SK-N-SH treated with all-trans-retinoic acid at 6 μM for 48 hours (cell line): Measurements from ENCODE around the gene TPBGL.
"Not testable (repeated sequence)": the region's sequence is repeated elsewhere in the genome, so short reads cannot be mapped to it uniquely, and the experiment has no call there.

Experiments
- ATAC-seq: fragments of 200-7000 bp; cut with Tn5 transposase; 3 replicates; pipeline ENCODE4 v1.9.1; 2020; ENCODE audit warnings: mild to moderate bottlenecking, moderate library complexity
- ARNTL ChIP-seq: fragments of 450-650 bp; formaldehyde crosslinking; IDR thresholded peaks from 2 replicates; pipeline ENCODE4 v1.5.0; 2020; ENCODE audit warnings: low read depth, mild to moderate bottlenecking, moderate library complexity, borderline replicate concordance
- CSDC2 ChIP-seq: fragments of 250-450 bp; sonication (Bioruptor Pico); IDR thresholded peaks from 2 replicates; pipeline ENCODE4 v1.5.0; 2020; ENCODE audit warnings: mild to moderate bottlenecking, moderate library complexity
- ESRRG ChIP-seq: fragments of 250-450 bp; sonication (Bioruptor Pico); IDR thresholded peaks from 2 replicates; pipeline ENCODE4 v1.6.1; 2021; ENCODE audit warnings: mild to moderate bottlenecking
- GLIS3 ChIP-seq: fragments of 250-450 bp; sonication (Bioruptor Pico); IDR thresholded peaks from 2 replicates; pipeline ENCODE4 v1.5.0; 2020; ENCODE audit warnings: mild to moderate bottlenecking, moderate library complexity
- ISL1 ChIP-seq: fragments of 250-450 bp; sonication (Bioruptor Pico); IDR thresholded peaks from 2 replicates; pipeline ENCODE4 v2.1.2; 2022; ENCODE audit warnings: mild to moderate bottlenecking, moderate library complexity
- OSR1 ChIP-seq: fragments of 250-450 bp; sonication (Bioruptor Pico); IDR thresholded peaks from 2 replicates; pipeline ENCODE4 v1.8.0; 2022; ENCODE audit warnings: moderate library complexity, mild to moderate bottlenecking, inconsistent platforms
- PPARA ChIP-seq: fragments of 250-450 bp; sonication (Bioruptor Pico); IDR thresholded peaks from 2 replicates; pipeline ENCODE4 v1.5.0; 2020; ENCODE audit warnings: mild to moderate bottlenecking, borderline replicate concordance
- RARB ChIP-seq: fragments of 250-450 bp; sonication (Bioruptor Pico); IDR thresholded peaks from 2 replicates; pipeline ENCODE4 v1.8.0; 2021; ENCODE audit warnings: mild to moderate bottlenecking, moderate library complexity
- SNAI2 ChIP-seq: fragments of 250-450 bp; sonication (Bioruptor Pico); IDR thresholded peaks from 2 replicates; pipeline ENCODE4 v1.5.0; 2020; ENCODE audit warnings: mild to moderate bottlenecking, moderate library complexity
- TCF4 ChIP-seq: fragments of 250-450 bp; sonication (Bioruptor Pico); IDR thresholded peaks from 2 replicates; pipeline ENCODE4 v1.8.0; 2021; ENCODE audit warnings: mild to moderate bottlenecking, moderate library complexity, borderline replicate concordance
- TOX ChIP-seq: fragments of 250-450 bp; sonication (Bioruptor Pico); IDR thresholded peaks from 2 replicates; pipeline ENCODE4 v1.8.0; 2021; ENCODE audit warnings: mild to moderate bottlenecking, moderate library complexity, borderline replicate concordance
- ZC3H10 ChIP-seq: fragments of 250-450 bp; sonication (Bioruptor Pico); IDR thresholded peaks from 2 replicates; pipeline ENCODE4 v1.5.1; 2021; ENCODE audit warnings: mild to moderate bottlenecking, moderate library complexity
- ZFP3 ChIP-seq: fragments of 250-450 bp; sonication (Bioruptor Pico); IDR thresholded peaks from 2 replicates; pipeline ENCODE4 v1.5.0; 2020; ENCODE audit warnings: mild to moderate bottlenecking, moderate library complexity
- ZFP30 ChIP-seq: fragments of 450-650 bp; formaldehyde crosslinking; IDR thresholded peaks from 2 replicates; pipeline ENCODE4 v1.5.0; 2022; ENCODE audit warnings: mild to moderate bottlenecking, moderate library complexity
- ZNF565 ChIP-seq: fragments of 450-650 bp; formaldehyde crosslinking; conservative IDR thresholded peaks from 2 replicates; pipeline ENCODE4 v1.5.0; 2020; ENCODE audit warnings: low read depth, mild to moderate bottlenecking, moderate library complexity
- ZNF70 ChIP-seq: fragments of 450-650 bp; formaldehyde crosslinking; IDR thresholded peaks from 2 replicates; pipeline ENCODE4 v1.5.0; 2020; ENCODE audit warnings: mild to moderate bottlenecking, moderate library complexity
- ZNF8 ChIP-seq: fragments of 450-650 bp; formaldehyde crosslinking; IDR thresholded peaks from 2 replicates; pipeline ENCODE4 v1.5.0; 2020; ENCODE audit warnings: mild to moderate bottlenecking, moderate library complexity
- TF ChIP-seq, protein P1 (sequence below): fragments of 250-450 bp; sonication (Bioruptor Pico); IDR thresholded peaks from 2 replicates; pipeline ENCODE4 v1.5.1; 2021; ENCODE audit warnings: mild to moderate bottlenecking, moderate library complexity
- TF ChIP-seq, protein P2 (sequence below): fragments of 250-450 bp; sonication (Bioruptor Pico); IDR thresholded peaks from 2 replicates; pipeline ENCODE4 v1.5.1; 2020; ENCODE audit warnings: low read depth, mild to moderate bottlenecking, moderate library complexity
- TF ChIP-seq, protein P3 (sequence below): fragments of 250-450 bp; sonication (Bioruptor Pico); IDR thresholded peaks from 2 replicates; pipeline ENCODE4 v1.5.0; 2020; ENCODE audit warnings: mild to moderate bottlenecking, moderate library complexity
- TF ChIP-seq, protein P4 (sequence below): fragments of 250-450 bp; sonication (Bioruptor Pico); IDR thresholded peaks from 2 replicates; pipeline ENCODE4 v1.8.0; 2020; ENCODE audit warnings: mild to moderate bottlenecking, moderate library complexity, borderline replicate concordance

Gene TPBGL

DNA sequence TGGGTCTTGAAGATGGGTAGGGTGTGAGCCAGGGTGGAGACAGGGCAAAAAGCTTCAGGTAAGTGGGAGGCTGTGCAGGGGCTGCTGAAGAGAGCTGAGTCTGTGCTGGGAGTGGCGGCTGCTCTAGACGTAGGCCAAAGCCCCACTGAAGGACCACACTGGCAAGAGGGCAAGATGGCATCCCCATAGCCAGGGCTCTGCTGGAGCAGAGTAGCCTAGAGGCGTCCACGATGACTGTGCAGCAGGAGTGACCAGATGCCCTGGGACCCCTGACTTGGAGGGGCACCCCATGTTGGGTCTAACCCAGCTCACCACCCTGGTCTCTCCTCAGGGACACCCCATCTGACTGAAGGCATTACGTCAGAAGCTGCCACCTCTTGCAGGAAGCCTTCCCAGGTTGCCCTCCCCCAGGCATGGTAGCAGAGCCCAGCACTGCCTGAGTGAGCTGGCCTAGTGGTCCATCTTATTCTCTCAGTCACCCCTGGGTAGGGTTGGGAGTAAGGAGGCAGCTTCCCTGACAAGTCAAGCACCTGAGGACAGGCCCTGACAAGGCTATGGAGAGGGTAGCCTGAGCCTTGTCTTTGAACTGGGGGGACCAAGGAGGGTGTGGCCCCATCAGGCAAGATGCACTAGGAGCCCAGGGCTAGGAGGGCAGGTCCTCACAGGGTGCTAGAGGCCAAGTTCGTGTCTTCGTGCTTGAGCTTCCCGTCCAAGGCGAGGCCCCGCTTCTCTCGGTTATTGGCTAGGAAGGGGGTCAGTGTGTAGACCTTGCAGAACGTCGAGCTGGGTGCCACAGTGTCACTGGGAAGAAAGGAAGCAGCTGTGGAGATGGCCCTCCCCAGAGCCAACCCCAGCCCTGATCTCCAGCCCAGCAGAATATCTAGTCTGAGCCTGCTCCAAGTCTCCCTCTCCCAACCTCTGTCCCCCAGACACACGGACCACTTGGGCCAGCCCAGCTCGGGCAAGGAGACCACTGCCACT lies 33.1 kb downstream of the TPBGL start:
- no peak for ATAC-seq
- TF ChIP-seq, protein P1, sequence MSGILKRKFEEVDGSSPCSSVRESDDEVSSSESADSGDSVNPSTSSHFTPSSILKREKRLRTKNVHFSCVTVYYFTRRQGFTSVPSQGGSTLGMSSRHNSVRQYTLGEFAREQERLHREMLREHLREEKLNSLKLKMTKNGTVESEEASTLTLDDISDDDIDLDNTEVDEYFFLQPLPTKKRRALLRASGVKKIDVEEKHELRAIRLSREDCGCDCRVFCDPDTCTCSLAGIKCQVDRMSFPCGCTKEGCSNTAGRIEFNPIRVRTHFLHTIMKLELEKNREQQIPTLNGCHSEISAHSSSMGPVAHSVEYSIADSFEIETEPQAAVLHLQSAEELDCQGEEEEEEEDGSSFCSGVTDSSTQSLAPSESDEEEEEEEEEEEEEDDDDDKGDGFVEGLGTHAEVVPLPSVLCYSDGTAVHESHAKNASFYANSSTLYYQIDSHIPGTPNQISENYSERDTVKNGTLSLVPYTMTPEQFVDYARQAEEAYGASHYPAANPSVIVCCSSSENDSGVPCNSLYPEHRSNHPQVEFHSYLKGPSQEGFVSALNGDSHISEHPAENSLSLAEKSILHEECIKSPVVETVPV (CRISPR knock-in tag), result no peak
- TF ChIP-seq ESRRG (CRISPR knock-in tag) (no peak), ZNF8 (CRISPR knock-in tag) (no peak), TCF4 (CRISPR knock-in tag) (no peak)

DNA sequence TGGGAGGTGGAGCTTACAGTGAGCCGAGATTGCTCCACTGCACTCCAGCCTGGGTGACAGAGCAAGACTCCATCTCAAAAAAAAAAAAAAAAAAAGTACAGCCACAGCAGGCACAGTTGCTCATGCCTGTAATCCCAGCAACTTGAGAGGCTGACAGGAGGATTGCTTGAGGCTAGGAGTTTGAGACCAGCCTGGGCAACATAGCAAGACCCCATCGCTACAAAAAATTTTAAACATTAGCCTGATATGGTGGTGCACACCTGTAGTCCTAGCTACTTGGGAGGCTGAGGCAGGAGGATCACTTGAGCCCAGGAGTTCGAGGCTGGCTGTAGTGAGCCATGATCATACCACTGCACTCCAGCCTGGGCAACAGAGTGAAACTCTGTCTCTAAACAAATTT lies 34.1 kb downstream of the TPBGL start:
- ATAC-seq, result not testable (repeated sequence)

DNA sequence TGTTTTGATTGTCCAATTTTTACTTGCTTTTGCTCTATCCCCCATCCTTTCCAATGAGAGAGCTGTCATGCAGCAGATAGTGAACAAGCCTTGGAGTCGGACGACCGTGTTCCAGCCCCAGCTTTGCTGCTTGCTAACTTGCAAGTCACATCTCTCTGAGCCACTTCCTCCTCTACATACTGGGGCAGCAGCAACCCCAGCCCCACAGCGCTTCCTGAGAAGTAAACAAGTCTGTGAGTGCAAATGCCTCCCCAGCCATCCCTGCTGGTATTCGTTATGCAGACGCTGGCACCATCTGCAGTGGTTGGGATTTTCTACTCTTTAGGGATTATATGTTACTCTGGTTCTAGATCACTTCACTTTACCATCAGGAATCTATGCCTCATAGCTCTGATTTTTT lies 35.0 kb downstream of the TPBGL start:
- ATAC-seq, result no peak
- TF ChIP-seq ZNF565 (no peak), OSR1 (CRISPR knock-in tag) (no peak), TOX (CRISPR knock-in tag) (no peak)
- TF ChIP-seq, protein P2, sequence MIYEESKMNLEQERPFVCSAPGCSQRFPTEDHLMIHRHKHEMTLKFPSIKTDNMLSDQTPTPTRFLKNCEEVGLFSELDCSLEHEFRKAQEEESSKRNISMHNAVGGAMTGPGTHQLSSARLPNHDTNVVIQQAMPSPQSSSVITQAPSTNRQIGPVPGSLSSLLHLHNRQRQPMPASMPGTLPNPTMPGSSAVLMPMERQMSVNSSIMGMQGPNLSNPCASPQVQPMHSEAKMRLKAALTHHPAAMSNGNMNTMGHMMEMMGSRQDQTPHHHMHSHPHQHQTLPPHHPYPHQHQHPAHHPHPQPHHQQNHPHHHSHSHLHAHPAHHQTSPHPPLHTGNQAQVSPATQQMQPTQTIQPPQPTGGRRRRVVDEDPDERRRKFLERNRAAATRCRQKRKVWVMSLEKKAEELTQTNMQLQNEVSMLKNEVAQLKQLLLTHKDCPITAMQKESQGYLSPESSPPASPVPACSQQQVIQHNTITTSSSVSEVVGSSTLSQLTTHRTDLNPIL (CRISPR knock-in tag), result no peak

DNA sequence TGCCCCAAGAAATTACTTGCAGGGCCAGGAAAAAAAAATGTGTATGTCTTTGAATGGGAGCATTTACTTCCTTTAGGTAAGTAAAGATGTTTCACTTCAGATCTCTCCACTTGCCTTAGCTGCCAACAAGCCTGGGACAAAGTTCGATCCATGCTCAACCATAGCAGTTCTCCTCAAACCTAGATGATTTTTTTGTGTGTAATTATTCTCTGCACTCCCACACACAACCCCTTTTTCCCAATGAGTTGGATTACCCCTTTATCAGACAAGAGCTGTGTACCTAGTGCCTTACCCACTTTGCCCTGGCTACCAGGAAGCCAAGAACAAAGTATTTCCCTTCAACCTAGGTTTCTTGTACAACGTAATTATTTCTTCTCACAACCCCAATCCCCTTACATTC lies 35.6 kb downstream of the TPBGL start:
- TF ChIP-seq ZNF565 (no peak), GLIS3 (CRISPR knock-in tag) (no peak), PPARA (CRISPR knock-in tag) (no peak), ZFP3 (CRISPR knock-in tag) (no peak), ESRRG (CRISPR knock-in tag) (no peak)
- TF ChIP-seq, protein P2 (CRISPR knock-in tag), result no peak
- TF ChIP-seq, protein P3, sequence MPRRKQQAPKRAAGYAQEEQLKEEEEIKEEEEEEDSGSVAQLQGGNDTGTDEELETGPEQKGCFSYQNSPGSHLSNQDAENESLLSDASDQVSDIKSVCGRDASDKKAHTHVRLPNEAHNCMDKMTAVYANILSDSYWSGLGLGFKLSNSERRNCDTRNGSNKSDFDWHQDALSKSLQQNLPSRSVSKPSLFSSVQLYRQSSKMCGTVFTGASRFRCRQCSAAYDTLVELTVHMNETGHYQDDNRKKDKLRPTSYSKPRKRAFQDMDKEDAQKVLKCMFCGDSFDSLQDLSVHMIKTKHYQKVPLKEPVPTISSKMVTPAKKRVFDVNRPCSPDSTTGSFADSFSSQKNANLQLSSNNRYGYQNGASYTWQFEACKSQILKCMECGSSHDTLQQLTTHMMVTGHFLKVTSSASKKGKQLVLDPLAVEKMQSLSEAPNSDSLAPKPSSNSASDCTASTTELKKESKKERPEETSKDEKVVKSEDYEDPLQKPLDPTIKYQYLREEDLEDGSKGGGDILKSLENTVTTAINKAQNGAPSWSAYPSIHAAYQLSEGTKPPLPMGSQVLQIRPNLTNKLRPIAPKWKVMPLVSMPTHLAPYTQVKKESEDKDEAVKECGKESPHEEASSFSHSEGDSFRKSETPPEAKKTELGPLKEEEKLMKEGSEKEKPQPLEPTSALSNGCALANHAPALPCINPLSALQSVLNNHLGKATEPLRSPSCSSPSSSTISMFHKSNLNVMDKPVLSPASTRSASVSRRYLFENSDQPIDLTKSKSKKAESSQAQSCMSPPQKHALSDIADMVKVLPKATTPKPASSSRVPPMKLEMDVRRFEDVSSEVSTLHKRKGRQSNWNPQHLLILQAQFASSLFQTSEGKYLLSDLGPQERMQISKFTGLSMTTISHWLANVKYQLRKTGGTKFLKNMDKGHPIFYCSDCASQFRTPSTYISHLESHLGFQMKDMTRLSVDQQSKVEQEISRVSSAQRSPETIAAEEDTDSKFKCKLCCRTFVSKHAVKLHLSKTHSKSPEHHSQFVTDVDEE, result no peak
- TF ChIP-seq, protein P4, sequence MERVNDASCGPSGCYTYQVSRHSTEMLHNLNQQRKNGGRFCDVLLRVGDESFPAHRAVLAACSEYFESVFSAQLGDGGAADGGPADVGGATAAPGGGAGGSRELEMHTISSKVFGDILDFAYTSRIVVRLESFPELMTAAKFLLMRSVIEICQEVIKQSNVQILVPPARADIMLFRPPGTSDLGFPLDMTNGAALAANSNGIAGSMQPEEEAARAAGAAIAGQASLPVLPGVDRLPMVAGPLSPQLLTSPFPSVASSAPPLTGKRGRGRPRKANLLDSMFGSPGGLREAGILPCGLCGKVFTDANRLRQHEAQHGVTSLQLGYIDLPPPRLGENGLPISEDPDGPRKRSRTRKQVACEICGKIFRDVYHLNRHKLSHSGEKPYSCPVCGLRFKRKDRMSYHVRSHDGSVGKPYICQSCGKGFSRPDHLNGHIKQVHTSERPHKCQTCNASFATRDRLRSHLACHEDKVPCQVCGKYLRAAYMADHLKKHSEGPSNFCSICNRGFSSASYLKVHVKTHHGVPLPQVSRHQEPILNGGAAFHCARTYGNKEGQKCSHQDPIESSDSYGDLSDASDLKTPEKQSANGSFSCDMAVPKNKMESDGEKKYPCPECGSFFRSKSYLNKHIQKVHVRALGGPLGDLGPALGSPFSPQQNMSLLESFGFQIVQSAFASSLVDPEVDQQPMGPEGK (CRISPR knock-in tag), result no peak
- no peak for ATAC-seq

DNA sequence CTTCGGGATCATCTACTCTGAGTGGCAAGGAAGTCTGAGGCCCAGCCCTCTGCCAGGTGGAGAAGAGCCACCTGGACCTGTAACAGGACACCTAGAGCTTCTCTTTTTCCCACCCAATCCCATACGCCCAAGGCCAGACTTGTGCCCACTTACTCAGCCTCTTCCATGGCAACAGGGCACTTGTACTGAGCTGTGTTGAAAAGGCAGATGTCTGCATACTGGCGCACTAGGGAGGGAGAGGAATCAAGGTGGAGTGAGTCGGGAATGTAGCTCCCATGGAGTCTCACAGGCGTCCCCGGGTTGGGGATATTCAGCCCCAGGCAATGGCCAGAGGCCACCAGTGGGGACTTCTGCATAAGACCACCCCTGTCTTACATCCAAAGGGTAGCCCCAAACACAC lies 36.1 kb downstream of the TPBGL start:
- TF ChIP-seq, protein P4 (CRISPR knock-in tag), result no peak
- no peak for TF ChIP-seq ZNF70 (CRISPR knock-in tag)
- no peak for TF ChIP-seq ESRRG (CRISPR knock-in tag)
- TF ChIP-seq ZFP3 (CRISPR knock-in tag), result no peak
- TF ChIP-seq RARB, result no peak
- TF ChIP-seq ARNTL (CRISPR knock-in tag), result no peak
- no peak for TF ChIP-seq ZC3H10 (CRISPR knock-in tag)
- TF ChIP-seq, protein P2 (CRISPR knock-in tag), result no peak
- TF ChIP-seq CSDC2 (CRISPR knock-in tag), result no peak
- TF ChIP-seq ZFP30 (CRISPR knock-in tag), result no peak
- TF ChIP-seq SNAI2 (CRISPR knock-in tag), result no peak
- no peak for TF ChIP-seq ISL1
- no peak for TF ChIP-seq GLIS3 (CRISPR knock-in tag)
- TF ChIP-seq ZNF565, result no peak
- TF ChIP-seq TCF4 (CRISPR knock-in tag), result no peak
- no peak for TF ChIP-seq ZNF8 (CRISPR knock-in tag)
- no peak for ATAC-seq
